Measurements from ENCODE around the gene MRNIP.

Gene MRNIP

DNA sequence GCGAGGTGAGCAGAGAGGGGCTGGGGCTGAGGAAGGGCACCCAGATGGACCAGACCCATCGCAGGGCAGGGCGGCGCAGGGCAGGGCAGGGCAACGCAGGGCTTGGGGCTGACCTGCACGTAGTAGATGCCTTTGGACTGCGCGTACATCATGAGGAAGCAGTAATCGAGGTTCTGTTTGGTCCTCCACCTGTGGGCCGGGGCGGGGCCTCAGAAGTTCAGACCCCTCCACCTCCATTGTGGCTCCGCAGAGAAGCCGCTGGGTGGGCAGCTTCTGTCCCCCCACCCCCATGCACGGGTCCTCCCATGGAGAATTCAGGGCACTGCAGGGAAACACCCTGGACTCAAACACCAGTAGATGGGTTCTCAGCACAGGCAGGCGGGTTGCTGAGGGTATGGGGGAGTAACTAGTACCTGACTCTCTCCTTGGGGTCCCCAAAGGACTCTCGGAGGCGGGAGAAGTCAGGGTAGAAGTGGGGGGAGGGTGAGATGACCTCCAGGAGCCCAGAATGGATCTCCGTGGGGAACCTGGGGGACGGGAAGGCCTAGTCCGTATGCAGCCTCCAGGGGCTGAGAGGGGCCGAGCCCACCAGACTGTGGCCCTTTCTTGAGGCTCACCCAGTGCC lies 58.4 kb downstream of the MRNIP start:
- no peaks in the 10 kb centered on the region for H3K9me3 ChIP-seq (ENCODE audit: control insufficient read depth in 1 of 2, low read length in 2 of 2)
- no peak overlapping the region for H3K4me3 ChIP-seq (ENCODE audit: low read depth in 1 of 2, low read length in 2 of 2)
- peaks cover 36 to 54% of the 10 kb centered on the region in 2 donors for H3K36me3 ChIP-seq (ENCODE audit: control insufficient read depth in 1 of 2, insufficient read depth in 2 of 2, low read length in 2 of 2)
- peaks cover 39 to 46% of the 10 kb centered on the region in 2 donors for H3K4me1 ChIP-seq (ENCODE audit: control insufficient read depth in 1 of 2, insufficient read depth in 2 of 2, low read length in 2 of 2)
- no peak overlapping the region for H3K27ac ChIP-seq (ENCODE audit: low read depth, low read length)
- no peaks in the 10 kb centered on the region for H3K27me3 ChIP-seq (ENCODE audit: control insufficient read depth in 1 of 2, insufficient read depth in 2 of 2, low read length in 2 of 2)
- H3K9ac ChIP-seq (ENCODE audit: low read depth in 1 of 2, low read length in 2 of 2) = no peak overlapping the region

DNA sequence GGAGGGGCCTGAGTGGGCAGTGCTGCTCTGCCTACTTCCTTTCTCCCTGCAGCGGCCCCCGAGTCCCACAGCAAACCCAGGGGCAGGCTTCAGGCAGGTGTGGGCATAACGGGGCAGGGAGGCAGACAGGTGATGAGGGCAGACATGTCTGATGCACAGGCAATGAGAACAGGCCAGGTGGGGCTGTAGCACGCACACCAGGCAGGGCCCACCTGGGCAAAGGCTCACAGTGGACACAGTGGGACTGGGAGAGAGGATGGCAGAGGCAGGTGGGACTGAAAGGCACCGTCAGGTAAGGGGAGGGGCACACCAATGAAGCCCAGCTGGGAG lies 59.0 kb downstream of the MRNIP start:
- no peak overlapping the region for H3K9ac ChIP-seq (ENCODE audit: low read depth in 1 of 2, low read length in 2 of 2)
- no peaks in the 10 kb centered on the region for H3K27me3 ChIP-seq (ENCODE audit: control insufficient read depth in 1 of 2, insufficient read depth in 2 of 2, low read length in 2 of 2)
- H3K4me1 ChIP-seq (ENCODE audit: control insufficient read depth in 1 of 2, insufficient read depth in 2 of 2, low read length in 2 of 2) = peaks cover 39 to 46% of the 10 kb centered on the region in 2 donors
- no peaks in the 10 kb centered on the region for H3K9me3 ChIP-seq (ENCODE audit: control insufficient read depth in 1 of 2, low read length in 2 of 2)
- no peak overlapping the region for H3K27ac ChIP-seq (ENCODE audit: low read depth, low read length)
- H3K4me3 ChIP-seq (ENCODE audit: low read depth in 1 of 2, low read length in 2 of 2) = no peak overlapping the region
- H3K36me3 ChIP-seq (ENCODE audit: control insufficient read depth in 1 of 2, insufficient read depth in 2 of 2, low read length in 2 of 2) = peaks cover 36 to 54% of the 10 kb centered on the region in 2 donors

DNA sequence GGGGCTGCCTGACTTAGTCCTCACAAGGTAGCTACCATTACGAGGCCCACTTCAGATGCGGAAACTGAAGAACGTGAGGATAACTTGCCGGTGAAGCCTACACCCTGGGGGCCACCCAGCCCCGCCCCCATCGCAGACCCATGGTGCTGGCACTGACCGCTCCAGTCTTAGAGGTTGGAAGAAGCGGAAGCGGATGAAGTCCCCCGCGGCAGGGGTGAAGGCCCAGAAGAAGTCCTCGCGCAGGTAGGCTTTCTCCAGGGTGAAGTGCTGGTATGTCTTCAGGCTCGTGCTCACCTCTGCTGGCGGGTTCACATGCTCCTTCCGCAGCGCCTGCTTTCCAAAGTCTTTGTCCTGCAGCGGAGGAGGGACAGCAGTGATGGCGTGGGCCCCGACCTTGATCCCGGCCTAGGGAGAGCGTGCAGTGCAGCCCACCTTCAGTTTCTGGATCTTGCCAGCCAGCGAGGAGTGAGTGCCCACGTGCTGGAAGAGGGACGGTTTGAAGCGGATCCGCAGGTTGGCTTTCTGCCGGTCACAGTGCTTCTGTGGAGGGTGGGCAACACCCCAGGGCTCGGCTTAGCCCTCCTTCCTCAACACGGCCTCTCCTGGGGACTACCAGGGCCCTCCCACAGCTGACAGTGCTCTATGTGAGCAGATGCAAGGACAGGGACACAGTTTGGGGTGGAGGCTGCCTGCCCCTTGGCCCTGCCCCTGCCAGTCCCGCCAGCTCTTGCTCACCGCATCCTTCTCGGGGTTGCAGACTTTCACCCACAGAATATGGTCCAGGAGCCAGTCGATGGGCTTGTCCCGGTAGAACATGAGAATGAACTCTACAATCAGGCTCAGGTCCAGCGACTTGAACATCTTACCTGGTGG lies 59.6 kb downstream of the MRNIP start:
- Histone ChIP-seq H3K4me3 (ENCODE audit: low read depth in 1 of 2, low read length in 2 of 2) (no peak overlapping the region), H3K9me3 (ENCODE audit: control insufficient read depth in 1 of 2, low read length in 2 of 2) (no peaks in the 10 kb centered on the region), H3K27me3 (ENCODE audit: control insufficient read depth in 1 of 2, insufficient read depth in 2 of 2, low read length in 2 of 2) (no peaks in the 10 kb centered on the region), H3K9ac (ENCODE audit: low read depth in 1 of 2, low read length in 2 of 2) (no peak overlapping the region), H3K4me1 (ENCODE audit: control insufficient read depth in 1 of 2, insufficient read depth in 2 of 2, low read length in 2 of 2) (peaks cover 39 to 46% of the 10 kb centered on the region in 2 donors), H3K27ac (ENCODE audit: low read depth, low read length) (no peak overlapping the region), H3K36me3 (ENCODE audit: control insufficient read depth in 1 of 2, insufficient read depth in 2 of 2, low read length in 2 of 2) (peaks cover 36 to 54% of the 10 kb centered on the region in 2 donors)

DNA sequence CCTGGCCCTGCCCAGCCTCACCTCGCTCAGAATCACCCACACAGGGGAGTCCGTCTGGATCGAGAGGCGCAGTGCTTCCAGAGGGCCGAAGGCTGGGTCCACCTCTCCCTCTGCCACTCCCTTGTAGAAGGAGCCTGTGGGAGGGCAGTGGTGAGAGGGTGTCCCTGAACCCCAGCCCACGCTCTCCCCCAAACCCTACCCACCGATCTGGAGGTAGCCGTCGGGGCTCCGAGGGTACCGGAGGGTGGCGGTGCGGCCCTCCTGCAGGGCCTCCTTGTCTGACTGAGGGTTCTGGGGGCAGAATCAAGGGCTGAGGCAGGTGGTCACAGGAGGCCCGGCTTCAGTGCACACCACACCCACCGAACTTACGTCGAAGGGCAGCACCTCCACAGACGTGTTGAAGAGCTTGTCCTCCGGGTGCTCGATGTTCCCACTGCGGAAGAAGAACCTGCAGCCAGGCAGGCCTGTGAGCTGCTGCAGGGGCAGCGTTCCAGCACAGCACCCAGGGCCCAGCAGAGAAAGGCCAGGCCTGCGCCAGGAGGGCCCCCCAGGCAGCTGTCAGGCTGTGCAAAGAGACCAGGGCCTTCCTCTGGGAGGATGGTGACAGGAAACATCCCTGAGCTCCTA lies 60.4 kb downstream of the MRNIP start:
- Histone ChIP-seq H3K27me3 (ENCODE audit: control insufficient read depth in 1 of 2, insufficient read depth in 2 of 2, low read length in 2 of 2) (no peaks in the 10 kb centered on the region), H3K4me3 (ENCODE audit: low read depth in 1 of 2, low read length in 2 of 2) (no peak overlapping the region), H3K27ac (ENCODE audit: low read depth, low read length) (no peak overlapping the region), H3K9ac (ENCODE audit: low read depth in 1 of 2, low read length in 2 of 2) (no peak overlapping the region), H3K4me1 (ENCODE audit: control insufficient read depth in 1 of 2, insufficient read depth in 2 of 2, low read length in 2 of 2) (peaks cover 42 to 47% of the 10 kb centered on the region in 2 donors), H3K9me3 (ENCODE audit: control insufficient read depth in 1 of 2, low read length in 2 of 2) (no peaks in the 10 kb centered on the region), H3K36me3 (ENCODE audit: control insufficient read depth in 1 of 2, insufficient read depth in 2 of 2, low read length in 2 of 2) (peaks cover 36 to 54% of the 10 kb centered on the region in 2 donors)

DNA sequence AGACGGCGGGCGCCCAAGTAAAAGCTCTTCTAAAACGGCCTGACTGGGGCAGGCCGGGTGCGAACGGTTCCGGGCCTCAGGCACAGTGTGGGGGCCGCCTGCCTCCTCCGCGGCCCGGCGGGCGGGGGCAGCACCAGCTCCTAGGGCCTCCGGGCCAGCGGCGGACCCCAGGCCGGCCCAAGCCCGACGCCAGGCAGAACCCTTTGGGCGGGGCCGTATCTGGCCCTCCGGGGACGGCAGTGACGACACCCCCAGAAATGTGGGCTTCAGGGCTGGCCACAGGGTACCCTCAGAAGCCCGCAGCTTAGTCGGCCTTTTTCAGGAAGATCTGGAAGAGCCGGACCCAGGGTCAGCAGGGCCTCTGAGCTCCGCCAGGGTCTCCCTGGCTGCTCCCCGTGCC lies 60.9 kb downstream of the MRNIP start:
- peaks cover 41 to 44% of the 10 kb centered on the region in 2 donors for H3K4me1 ChIP-seq (ENCODE audit: control insufficient read depth in 1 of 2, insufficient read depth in 2 of 2, low read length in 2 of 2)
- H3K27ac ChIP-seq (ENCODE audit: low read depth, low read length) = no peak overlapping the region
- no peaks in the 10 kb centered on the region for H3K9me3 ChIP-seq (ENCODE audit: control insufficient read depth in 1 of 2, low read length in 2 of 2)
- H3K9ac ChIP-seq (ENCODE audit: low read depth in 1 of 2, low read length in 2 of 2) = no peak overlapping the region
- H3K27me3 ChIP-seq (ENCODE audit: control insufficient read depth in 1 of 2, insufficient read depth in 2 of 2, low read length in 2 of 2) = no peaks in the 10 kb centered on the region
- no peak overlapping the region for H3K4me3 ChIP-seq (ENCODE audit: low read depth in 1 of 2, low read length in 2 of 2)
- peaks cover 34 to 53% of the 10 kb centered on the region in 2 donors for H3K36me3 ChIP-seq (ENCODE audit: control insufficient read depth in 1 of 2, insufficient read depth in 2 of 2, low read length in 2 of 2)

DNA sequence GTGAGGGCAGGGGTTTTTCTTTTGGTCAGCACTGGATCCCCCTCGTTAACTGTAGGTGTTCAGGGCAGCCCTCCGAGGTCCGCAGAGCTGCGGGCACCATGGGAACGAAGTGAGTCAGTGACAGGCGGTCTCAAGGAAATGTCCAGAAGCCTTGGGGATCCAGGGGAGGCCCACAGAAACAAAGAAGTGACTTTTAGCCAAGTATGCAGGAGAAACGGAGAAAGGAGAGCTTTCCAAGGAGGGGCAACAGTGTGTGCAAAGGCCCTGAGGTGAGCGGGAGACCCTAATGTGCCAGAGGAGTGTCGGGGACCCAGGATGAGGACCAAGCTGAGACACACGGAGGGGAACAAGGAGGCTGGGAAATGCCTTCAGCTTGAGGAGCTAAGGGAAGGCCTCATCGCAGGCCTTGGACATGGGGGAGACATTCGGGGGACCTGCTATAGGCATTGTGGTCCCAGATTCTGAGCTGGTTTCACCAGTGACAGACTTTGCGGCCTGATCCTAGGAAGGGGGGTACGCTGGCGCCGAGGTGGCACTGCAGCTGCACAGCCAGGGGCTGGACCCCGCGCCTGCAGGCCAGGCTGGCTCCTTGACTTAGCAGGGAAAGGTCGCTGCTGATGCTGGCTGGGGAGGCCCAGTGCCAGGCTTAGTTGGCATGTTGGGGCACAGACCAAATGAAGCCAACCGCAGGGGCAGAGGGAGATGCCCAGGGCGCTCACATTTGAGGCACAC lies 61.6 kb downstream of the MRNIP start:
- peak overlapping the region; percentile 51 to 72 for H3K9ac ChIP-seq (ENCODE audit: low read depth in 1 of 2, low read length in 2 of 2)
- H3K36me3 ChIP-seq (ENCODE audit: control insufficient read depth in 1 of 2, insufficient read depth in 2 of 2, low read length in 2 of 2) = peaks cover 28 to 49% of the 10 kb centered on the region in 2 donors
- H3K9me3 ChIP-seq (ENCODE audit: control insufficient read depth in 1 of 2, low read length in 2 of 2) = no peaks in the 10 kb centered on the region
- H3K4me1 ChIP-seq (ENCODE audit: control insufficient read depth in 1 of 2, insufficient read depth in 2 of 2, low read length in 2 of 2) = peaks cover 34 to 40% of the 10 kb centered on the region in 2 donors
- peak overlapping the region; percentile 62 for H3K27ac ChIP-seq (ENCODE audit: low read depth, low read length)
- H3K4me3 ChIP-seq (ENCODE audit: low read depth in 1 of 2, low read length in 2 of 2) = peak overlapping the region; percentile 68 to 76
- no peaks in the 10 kb centered on the region for H3K27me3 ChIP-seq (ENCODE audit: control insufficient read depth in 1 of 2, insufficient read depth in 2 of 2, low read length in 2 of 2)

DNA sequence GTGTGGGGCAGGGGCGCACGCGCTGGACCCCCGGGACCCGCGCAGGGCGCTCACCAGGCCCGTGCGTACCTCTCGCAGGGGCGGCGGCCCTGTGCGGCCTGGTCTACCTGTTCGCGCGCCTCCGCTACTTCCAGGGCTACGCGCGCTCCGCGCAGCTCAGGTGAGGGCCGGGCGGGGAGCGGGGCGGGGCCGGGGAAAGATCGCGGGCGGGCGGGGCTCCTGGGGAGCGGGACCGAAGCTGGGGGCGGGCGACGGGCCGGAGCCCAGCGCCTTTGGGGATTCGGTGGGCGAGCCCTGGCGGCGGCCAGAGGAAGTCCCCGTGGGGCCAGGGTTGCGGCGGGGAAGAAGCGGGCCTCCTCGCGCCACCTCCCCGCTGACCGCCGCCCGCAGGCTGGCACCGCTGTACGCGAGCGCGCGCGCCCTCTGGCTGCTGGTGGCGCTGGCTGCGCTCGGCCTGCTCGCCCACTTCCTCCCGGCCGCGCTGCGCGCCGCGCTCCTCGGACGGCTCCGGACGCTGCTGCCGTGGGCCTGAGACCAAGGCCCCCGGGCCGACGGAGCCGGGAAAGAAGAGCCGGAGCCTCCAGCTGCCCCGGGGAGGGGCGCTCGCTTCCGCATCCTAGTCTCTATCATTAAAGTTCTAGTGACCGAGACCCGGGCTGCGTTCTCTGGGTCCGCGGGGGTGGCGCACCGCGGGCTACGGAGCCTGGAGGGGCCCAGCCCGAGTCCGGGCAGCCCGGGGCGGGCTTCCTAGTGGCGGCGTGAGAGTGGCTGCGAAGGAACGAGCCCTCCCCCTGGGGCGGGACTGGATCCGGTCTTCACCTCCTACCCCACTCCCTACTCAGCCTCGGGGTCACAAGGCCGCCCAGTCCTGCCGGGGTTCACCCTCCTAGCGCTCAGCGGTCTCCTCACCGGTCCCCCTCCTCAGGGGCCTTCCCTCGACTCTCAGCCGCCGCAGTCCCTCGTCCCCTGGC lies 62.5 kb downstream of the MRNIP start:
- Histone ChIP-seq H3K27ac (ENCODE audit: low read depth, low read length) (peak overlapping the region; percentile 62), H3K9ac (ENCODE audit: low read depth in 1 of 2, low read length in 2 of 2) (peak overlapping the region; percentile 51 to 72), H3K4me1 (ENCODE audit: control insufficient read depth in 1 of 2, insufficient read depth in 2 of 2, low read length in 2 of 2) (peaks cover 32 to 37% of the 10 kb centered on the region in 2 donors), H3K36me3 (ENCODE audit: control insufficient read depth in 1 of 2, insufficient read depth in 2 of 2, low read length in 2 of 2) (peaks cover 23 to 46% of the 10 kb centered on the region in 2 donors), H3K9me3 (ENCODE audit: control insufficient read depth in 1 of 2, low read length in 2 of 2) (no peaks in the 10 kb centered on the region), H3K4me3 (ENCODE audit: low read depth in 1 of 2, low read length in 2 of 2) (peak overlapping the region; percentile 68 to 76), H3K27me3 (ENCODE audit: control insufficient read depth in 1 of 2, insufficient read depth in 2 of 2, low read length in 2 of 2) (no peaks in the 10 kb centered on the region)

DNA sequence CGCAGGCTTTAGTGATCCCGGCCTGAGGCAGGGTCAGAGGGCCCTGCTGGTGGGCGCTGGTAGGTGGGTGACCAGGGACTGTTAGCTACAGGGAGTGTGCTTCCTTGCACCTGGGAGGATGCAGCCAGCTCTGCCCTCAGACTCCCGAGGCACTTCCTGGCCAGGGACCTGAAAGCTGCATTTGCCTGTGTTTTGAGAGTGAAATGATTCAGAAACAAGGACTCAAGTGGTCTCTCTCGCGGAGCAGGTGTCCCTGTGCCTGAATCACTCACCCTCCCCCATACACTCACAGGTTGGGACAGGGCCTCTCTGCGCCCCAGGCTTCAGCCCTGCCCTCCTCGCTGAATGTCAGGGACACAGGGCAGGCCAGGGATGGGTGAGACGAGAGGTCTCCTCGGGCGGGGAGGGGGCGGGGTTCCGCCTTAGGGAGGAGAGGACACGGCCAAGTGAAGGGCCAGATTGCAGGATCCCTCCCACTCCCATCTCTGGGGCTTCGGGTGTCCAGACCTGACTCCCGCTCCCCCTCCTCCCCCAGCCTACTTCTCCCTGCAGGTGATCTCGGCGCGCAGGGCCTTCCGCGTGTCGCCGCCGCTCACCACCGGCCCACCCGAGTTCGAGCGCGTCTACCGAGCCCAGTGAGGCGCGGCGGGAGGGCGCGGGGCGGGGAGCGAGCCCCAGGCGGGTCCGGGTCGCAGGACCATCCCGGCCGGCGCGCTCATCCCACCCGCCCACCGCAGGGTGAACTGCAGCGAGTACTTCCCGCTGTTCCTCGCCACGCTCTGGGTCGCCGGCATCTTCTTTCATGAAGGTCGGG lies 63.4 kb downstream of the MRNIP start:
- Histone ChIP-seq H3K27me3 (ENCODE audit: control insufficient read depth in 1 of 2, insufficient read depth in 2 of 2, low read length in 2 of 2) (no peaks in the 10 kb centered on the region), H3K9ac (ENCODE audit: low read depth in 1 of 2, low read length in 2 of 2) (peak overlapping the region; percentile 46 to 70), H3K4me3 (ENCODE audit: low read depth in 1 of 2, low read length in 2 of 2) (peak overlapping the region; percentile 68 to 76), H3K4me1 (ENCODE audit: control insufficient read depth in 1 of 2, insufficient read depth in 2 of 2, low read length in 2 of 2) (peaks cover 32 to 37% of the 10 kb centered on the region in 2 donors), H3K27ac (ENCODE audit: low read depth, low read length) (peak overlapping the region; percentile 62), H3K36me3 (ENCODE audit: control insufficient read depth in 1 of 2, insufficient read depth in 2 of 2, low read length in 2 of 2) (peaks cover 20 to 37% of the 10 kb centered on the region in 2 donors), H3K9me3 (ENCODE audit: control insufficient read depth in 1 of 2, low read length in 2 of 2) (no peaks in the 10 kb centered on the region)

All from duodenal mucosa (tissue), 2 donors.